OCI-LY7 (cell line): ENCODE results near the gene DCC.

Source experiments
- CTCF ChIP-seq: fragments of 200-600 bp; sonication (generic); conservative IDR thresholded peaks from 2 replicates; pipeline ENCODE4 v1.5.1; 2014; ENCODE audit warnings: mild to moderate bottlenecking, antibody characterized with exemption, low read length, moderate library complexity, mixed read lengths
- EZH2phosphoT487 ChIP-seq: fragments of 200-600 bp; sonication (generic); IDR thresholded peaks from 2 replicates; pipeline ENCODE4 v1.6.1; 2018; ENCODE audit warnings: low read depth, borderline replicate concordance, mild to moderate bottlenecking, mixed run types, antibody characterized with exemption, low read length, moderate library complexity, mixed read lengths

- TF ChIP-seq CTCF (no peak), EZH2phosphoT487 (no peak)
Observed at GRCh38 chr18:52920665-52921064, 580.7 kb downstream of the DCC start.
